ENCODE results near the gene RAP1A.
"Not testable (repeated sequence)": the region's sequence is repeated elsewhere in the genome, so short reads cannot be mapped to it uniquely, and the experiment has no call there.

The RAP1A gene

GRCh38 chr1:111629190-111629954 is 9.8 kb downstream of the RAP1A start:
- Histone ChIP-seq H3K9me3 (replicated peaks; ENCODE audit: insufficient read depth, low read length) (no peaks in the 10 kb centered on the region), H3K9me2 (replicated peaks; ENCODE audit: insufficient read depth, low read length) (no peaks in the 10 kb centered on the region), H4K20me1 (ENCODE audit: insufficient read depth, low read length) (no peaks in the 10 kb centered on the region), H3K36me3 (replicated peaks; ENCODE audit: insufficient read depth, low read length) (no peaks in the 10 kb centered on the region), H3F3A (ENCODE audit: insufficient read depth, low read length) (no peaks in the 10 kb centered on the region), H2AFZ (ENCODE audit: low read length) (no peak overlapping the region), H3K4me3 (ENCODE audit: low read length) (no peak overlapping the region), H3K27ac (ENCODE audit: low read length) (no peak overlapping the region), H3K79me2 (ENCODE audit: low read length) (peaks cover 91% of the 10 kb centered on the region), H3K4me1 (ENCODE audit: low read length) (0 out of 2 replicates have a peak, but pooled peaks cover 3% of the 10 kb centered on the region), H3K4me2 (ENCODE audit: low read depth, low read length) (no peak overlapping the region), H3K9ac (ENCODE audit: low read length) (no peak overlapping the region), H3K27me3 (replicated peaks; ENCODE audit: insufficient read depth, low read length) (no peaks in the 10 kb centered on the region)
- TF ChIP-seq EZH2phosphoT487 (IDR thresholded peaks at IDR 0.05; ENCODE audit: low read length) = no peak
- no peak for TF ChIP-seq EZH2 (optimal IDR thresholded peaks at IDR 0.05; ENCODE audit: low read depth, low read length)
- TF ChIP-seq, protein P1, sequence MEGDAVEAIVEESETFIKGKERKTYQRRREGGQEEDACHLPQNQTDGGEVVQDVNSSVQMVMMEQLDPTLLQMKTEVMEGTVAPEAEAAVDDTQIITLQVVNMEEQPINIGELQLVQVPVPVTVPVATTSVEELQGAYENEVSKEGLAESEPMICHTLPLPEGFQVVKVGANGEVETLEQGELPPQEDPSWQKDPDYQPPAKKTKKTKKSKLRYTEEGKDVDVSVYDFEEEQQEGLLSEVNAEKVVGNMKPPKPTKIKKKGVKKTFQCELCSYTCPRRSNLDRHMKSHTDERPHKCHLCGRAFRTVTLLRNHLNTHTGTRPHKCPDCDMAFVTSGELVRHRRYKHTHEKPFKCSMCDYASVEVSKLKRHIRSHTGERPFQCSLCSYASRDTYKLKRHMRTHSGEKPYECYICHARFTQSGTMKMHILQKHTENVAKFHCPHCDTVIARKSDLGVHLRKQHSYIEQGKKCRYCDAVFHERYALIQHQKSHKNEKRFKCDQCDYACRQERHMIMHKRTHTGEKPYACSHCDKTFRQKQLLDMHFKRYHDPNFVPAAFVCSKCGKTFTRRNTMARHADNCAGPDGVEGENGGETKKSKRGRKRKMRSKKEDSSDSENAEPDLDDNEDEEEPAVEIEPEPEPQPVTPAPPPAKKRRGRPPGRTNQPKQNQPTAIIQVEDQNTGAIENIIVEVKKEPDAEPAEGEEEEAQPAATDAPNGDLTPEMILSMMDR (IDR thresholded peaks at IDR 0.05; ENCODE audit: low read length) = no peak
- no peak for DNase-seq

- no peak overlapping the region for H3K9ac ChIP-seq (ENCODE audit: low read length)
- no peak overlapping the region for H3K4me2 ChIP-seq (ENCODE audit: low read depth, low read length)
- H3K79me2 ChIP-seq (ENCODE audit: low read length) = peaks cover 86% of the 10 kb centered on the region
- DNase-seq = no peak
- H4K20me1 ChIP-seq (ENCODE audit: insufficient read depth, low read length) = no peaks in the 10 kb centered on the region
- H2AFZ ChIP-seq (ENCODE audit: low read length) = no peak overlapping the region
- no peaks in the 10 kb centered on the region for H3F3A ChIP-seq (ENCODE audit: insufficient read depth, low read length)
- 0 out of 2 replicates have a peak, but pooled peaks cover 3% of the 10 kb centered on the region for H3K4me1 ChIP-seq (ENCODE audit: low read length)
- TF ChIP-seq, protein P1 (IDR thresholded peaks at IDR 0.05; ENCODE audit: low read length) = no peak
- no peak for TF ChIP-seq EZH2phosphoT487 (IDR thresholded peaks at IDR 0.05; ENCODE audit: low read length)
- no peak for TF ChIP-seq EZH2 (optimal IDR thresholded peaks at IDR 0.05; ENCODE audit: low read depth, low read length)
- H3K27ac ChIP-seq (ENCODE audit: low read length) = no peak overlapping the region
- no peaks in the 10 kb centered on the region for H3K27me3 ChIP-seq (replicated peaks; ENCODE audit: insufficient read depth, low read length)
- H3K36me3 ChIP-seq (replicated peaks; ENCODE audit: insufficient read depth, low read length) = no peaks in the 10 kb centered on the region
- no peak overlapping the region for H3K4me3 ChIP-seq (ENCODE audit: low read length)
- no peaks in the 10 kb centered on the region for H3K9me3 ChIP-seq (replicated peaks; ENCODE audit: insufficient read depth, low read length)
- H3K9me2 ChIP-seq (replicated peaks; ENCODE audit: insufficient read depth, low read length) = no peaks in the 10 kb centered on the region
Observed at GRCh38 chr1:111630567-111630966, 11.0 kb downstream of the RAP1A start.

- H4K20me1 ChIP-seq (ENCODE audit: insufficient read depth, low read length) = no peaks in the 10 kb centered on the region
- no peaks in the 10 kb centered on the region for H3K9me2 ChIP-seq (replicated peaks; ENCODE audit: insufficient read depth, low read length)
- no peak overlapping the region for H2AFZ ChIP-seq (ENCODE audit: low read length)
- no peak for DNase-seq
- TF ChIP-seq EZH2phosphoT487 (IDR thresholded peaks at IDR 0.05; ENCODE audit: low read length) (no peak), EZH2 (optimal IDR thresholded peaks at IDR 0.05; ENCODE audit: low read depth, low read length) (no peak)
- TF ChIP-seq, protein P1 (IDR thresholded peaks at IDR 0.05; ENCODE audit: low read length) = no peak
- H3K36me3 ChIP-seq (replicated peaks; ENCODE audit: insufficient read depth, low read length) = no peaks in the 10 kb centered on the region
- H3K9me3 ChIP-seq (replicated peaks; ENCODE audit: insufficient read depth, low read length) = no peaks in the 10 kb centered on the region
- no peaks in the 10 kb centered on the region for H3F3A ChIP-seq (ENCODE audit: insufficient read depth, low read length)
- no peak overlapping the region for H3K27ac ChIP-seq (ENCODE audit: low read length)
- H3K4me2 ChIP-seq (ENCODE audit: low read depth, low read length) = no peak overlapping the region
- H3K9ac ChIP-seq (ENCODE audit: low read length) = no peak overlapping the region
- 0 out of 2 replicates have a peak, but pooled peaks cover 3% of the 10 kb centered on the region for H3K4me1 ChIP-seq (ENCODE audit: low read length)
- no peaks in the 10 kb centered on the region for H3K27me3 ChIP-seq (replicated peaks; ENCODE audit: insufficient read depth, low read length)
- no peak overlapping the region for H3K4me3 ChIP-seq (ENCODE audit: low read length)
- H3K79me2 ChIP-seq (ENCODE audit: low read length) = peaks cover 85% of the 10 kb centered on the region
Observed at GRCh38 chr1:111631502-111631901, 11.9 kb downstream of the RAP1A start.

- H3K4me3 ChIP-seq (ENCODE audit: low read length); H3K9ac ChIP-seq (ENCODE audit: low read length); H3K4me1 ChIP-seq (ENCODE audit: low read length); H2AFZ ChIP-seq (ENCODE audit: low read length); H3K4me2 ChIP-seq (ENCODE audit: low read depth, low read length); H3K36me3 ChIP-seq (replicated peaks; ENCODE audit: insufficient read depth, low read length); H3K27ac ChIP-seq (ENCODE audit: low read length); H4K20me1 ChIP-seq (ENCODE audit: insufficient read depth, low read length); H3F3A ChIP-seq (ENCODE audit: insufficient read depth, low read length); H3K27me3 ChIP-seq (replicated peaks; ENCODE audit: insufficient read depth, low read length); H3K9me2 ChIP-seq (replicated peaks; ENCODE audit: insufficient read depth, low read length); DNase-seq; H3K9me3 ChIP-seq (replicated peaks; ENCODE audit: insufficient read depth, low read length): not testable (repeated sequence)
- H3K79me2 ChIP-seq (ENCODE audit: low read length) = peaks cover 85% of the 10 kb centered on the region
Observed at GRCh38 chr1:111632771-111633170, 13.2 kb downstream of the RAP1A start.
